Measurements from ENCODE around the gene ADORA2B.

Gene ADORA2B

GRCh38 chr17:15966183-15966878, 21.4 kb downstream of the ADORA2B start:
- FAIRE-seq (no peak), DNase-seq (ENCODE audit: insufficient read length, low spot score) (no peak)
- no peak for TF ChIP-seq CTCF (IDR thresholded peaks at IDR 0.05; ENCODE audit: insufficient read depth, missing control alignments)

GRCh38 chr17:15966879-15967248, 21.9 kb downstream of the ADORA2B start:
- FAIRE-seq (no peak), DNase-seq (ENCODE audit: insufficient read length, low spot score) (no peak)
- no peak for TF ChIP-seq CTCF (IDR thresholded peaks at IDR 0.05; ENCODE audit: insufficient read depth, missing control alignments)

- FAIRE-seq, result no peak
- DNase-seq (ENCODE audit: insufficient read length, low spot score), result no peak
- no peak for TF ChIP-seq CTCF (IDR thresholded peaks at IDR 0.05; ENCODE audit: insufficient read depth, missing control alignments)
Observed at GRCh38 chr17:15967706-15968399, 22.9 kb downstream of the ADORA2B start.

- no peak for FAIRE-seq
- TF ChIP-seq CTCF (IDR thresholded peaks at IDR 0.05; ENCODE audit: insufficient read depth, missing control alignments), result no peak
Observed at GRCh38 chr17:15969463-15969862, 24.5 kb downstream of the ADORA2B start.

GRCh38 chr17:15970500-15970899, 25.6 kb downstream of the ADORA2B start:
- DNase-seq (ENCODE audit: insufficient read length, low spot score) (no peak), FAIRE-seq (no peak)
- TF ChIP-seq CTCF (IDR thresholded peaks at IDR 0.05; ENCODE audit: insufficient read depth, missing control alignments), result no peak

More at GRCh38 chr17:15969463-15969862, 24.5 kb downstream of the ADORA2B start:
- no peak for DNase-seq (ENCODE audit: insufficient read length, low spot score)

- FAIRE-seq (no peak), DNase-seq (ENCODE audit: insufficient read length, low spot score) (no peak)
Observed at GRCh38 chr17:15971098-15971678, 26.3 kb downstream of the ADORA2B start.

More at GRCh38 chr17:15971098-15971678, 26.3 kb downstream of the ADORA2B start:
- TF ChIP-seq CTCF (IDR thresholded peaks at IDR 0.05; ENCODE audit: insufficient read depth, missing control alignments), result no peak
